Hepatocyte (in vitro differentiated cells): ENCODE data around the gene FITM1. TPM values are rescaled to one million over a fixed set of nuclear protein-coding genes. Genes with fewer than 3 reads are reported as not detected.

Experiments
- DNase-seq: peaks from one replicate; pipeline ENCODE4 v3.0.0-alpha.2; 2016; ENCODE audit warnings: low spot score
- H2AFZ ChIP-seq: fragments of 200-600 bp; sonication (generic); 2 replicates; pipeline ENCODE4 v1.6.0; 2016; ENCODE audit warnings: antibody characterized with exemption, mild to moderate bottlenecking
- H3K27ac ChIP-seq: fragments of 200-600 bp; sonication (generic); 2 replicates; pipeline ENCODE4 v1.5.1; 2016; ENCODE audit warnings: mild to moderate bottlenecking
- H3K27me3 ChIP-seq: fragments of 200-600 bp; sonication (generic); 2 replicates; pipeline ENCODE4 v1.6.1; 2016
- H3K36me3 ChIP-seq: fragments of 200-600 bp; sonication (generic); replicated peaks from 2 replicates; pipeline ENCODE4 v1.5.1; 2016; ENCODE audit warnings: low read depth; ENCODE audit not compliant: insufficient read depth
- H3K4me1 ChIP-seq: fragments of 200-600 bp; sonication (generic); 2 replicates; pipeline ENCODE4 v1.5.1; 2016; ENCODE audit warnings: mild to moderate bottlenecking, moderate library complexity; ENCODE audit not compliant: insufficient read depth
- H3K4me2 ChIP-seq: fragments of 200-600 bp; sonication (generic); 2 replicates; pipeline ENCODE4 v1.6.0; 2016
- H3K4me3 ChIP-seq: fragments of 200-600 bp; sonication (generic); 2 replicates; pipeline ENCODE4 v1.5.1; 2016; ENCODE audit warnings: mild to moderate bottlenecking
- H3K79me2 ChIP-seq: fragments of 200-600 bp; sonication (generic); 2 replicates; pipeline ENCODE4 v1.6.0; 2017; ENCODE audit warnings: mild to moderate bottlenecking
- H3K9me2 ChIP-seq: fragments of 200-600 bp; sonication (generic); replicated peaks from 2 replicates; pipeline ENCODE4 v1.6.0; 2017; ENCODE audit warnings: mild to moderate bottlenecking; ENCODE audit not compliant: insufficient read depth
- H3K9me3 ChIP-seq: fragments of 200-600 bp; sonication (generic); 2 replicates; pipeline ENCODE4 v1.5.1; 2016; ENCODE audit warnings: low read depth, mild to moderate bottlenecking
- H4K20me1 ChIP-seq: fragments of 200-600 bp; sonication (generic); 2 replicates; pipeline ENCODE4 v1.6.0; 2016; ENCODE audit warnings: mild to moderate bottlenecking; ENCODE audit not compliant: insufficient read depth, poor library complexity, severe bottlenecking
- CTCF ChIP-seq: fragments of 200-600 bp; sonication (generic); IDR thresholded peaks from 2 replicates; pipeline ENCODE4 v1.5.1; 2016; ENCODE audit warnings: antibody characterized with exemption, mild to moderate bottlenecking; ENCODE audit not compliant: poor library complexity
- EZH2 ChIP-seq: fragments of 200-600 bp; sonication (generic); IDR thresholded peaks from 2 replicates; pipeline ENCODE4 v1.6.1; 2016; ENCODE audit warnings: antibody characterized with exemption, mild to moderate bottlenecking, borderline replicate concordance
- EZH2phosphoT487 ChIP-seq: fragments of 200-600 bp; sonication (generic); IDR thresholded peaks from one replicate; pipeline ENCODE4 v1.6.1; 2018; ENCODE audit warnings: antibody characterized with exemption, mild to moderate bottlenecking, low read depth, moderate library complexity; ENCODE audit not compliant: unreplicated experiment, severe bottlenecking
- WGBS: methylation state at CpG from one replicate; pipeline ENCODE4 v1.1.6; 2016; ENCODE audit warnings: low lambda C conversion rate; ENCODE audit errors: missing lambda C conversion rate; 5-methylcytosine and 5-hydroxymethylcytosine counted together
- polyA plus RNA-seq: library from polyadenylated mRNA; unstranded; fragments of >200 nt; fragmentation: Nextera tagmentation; extraction: Ambion mirVana; gene quantifications from 2 replicates; pipeline ENCODE4 v1.2.1, GENCODE V29; 2016
- total RNA-seq: library from RNA; depleted of rRNA; stranded (reverse); fragments of >200 nt; gene quantifications from 2 replicates; pipeline ENCODE4 v1.2.3, GENCODE V29; 2014

FITM1 gene
- total and polyA plus RNA-seq, 2 experiments from 2014 or later = 1.0 to 2.2 TPM

DNA sequence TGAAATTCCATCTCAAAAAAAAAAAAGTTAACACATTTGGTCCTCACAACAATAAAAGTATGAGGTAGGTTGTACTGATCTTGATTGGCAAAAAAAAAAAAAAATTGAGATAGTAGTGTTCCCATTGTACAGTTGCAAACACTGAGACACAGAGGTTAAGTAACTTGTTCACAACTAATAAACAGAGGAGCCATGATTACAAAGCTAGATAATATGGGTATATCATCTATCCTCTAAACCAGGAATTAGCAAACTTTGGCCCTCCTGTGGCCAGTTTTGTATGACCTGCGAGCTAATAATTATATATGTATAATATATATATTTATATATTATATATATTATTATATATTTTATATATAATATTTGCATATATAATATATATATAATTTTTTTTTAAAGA, 3.3 kb downstream of the FITM1 start:
- no peaks in the 10 kb centered on the region for H3K27me3 ChIP-seq
- H4K20me1 ChIP-seq = no peaks in the 10 kb centered on the region
- no peak overlapping the region for H3K4me3 ChIP-seq
- H3K9me2 ChIP-seq = no peaks in the 10 kb centered on the region
- no peak overlapping the region for H3K27ac ChIP-seq
- H3K4me1 ChIP-seq = peaks cover 7% of the 10 kb centered on the region
- peaks cover 27% of the 10 kb centered on the region for H3K79me2 ChIP-seq
- no peak overlapping the region for H3K4me2 ChIP-seq
- TF ChIP-seq CTCF (no peak), EZH2phosphoT487 (no peak), EZH2 (no peak)
- no peaks in the 10 kb centered on the region for H3K9me3 ChIP-seq
- 100% methylated on average over 1 of the region's 1 CpG for WGBS
- no peak for DNase-seq
- no peak overlapping the region for H2AFZ ChIP-seq
- no peaks in the 10 kb centered on the region for H3K36me3 ChIP-seq

- Histone ChIP-seq H3K27ac (peak overlapping the region; percentile 63), H4K20me1 (peaks cover 3% of the 10 kb centered on the region), H3K4me3 (peak overlapping the region; percentile 35), H3K4me2 (peak overlapping the region; percentile 88), H3K27me3 (no peaks in the 10 kb centered on the region), H3K4me1 (peaks cover 7% of the 10 kb centered on the region), H3K9me3 (no peaks in the 10 kb centered on the region), H3K36me3 (no peaks in the 10 kb centered on the region), H2AFZ (peak overlapping the region; percentile 80), H3K9me2 (no peaks in the 10 kb centered on the region), H3K79me2 (peaks cover 43% of the 10 kb centered on the region)
- 6% methylated on average over 9 of the region's 9 CpGs for WGBS
- no peak for TF ChIP-seq CTCF
- no peak for TF ChIP-seq EZH2phosphoT487
- no peak for TF ChIP-seq EZH2
- DNase-seq = no peak
Observed at GRCh38 chr14:24135584-24135833, 5.0 kb downstream of the FITM1 start.

- Histone ChIP-seq H3K9me2 (no peaks in the 10 kb centered on the region), H3K9me3 (no peaks in the 10 kb centered on the region), H3K4me2 (peak within 1 kb of the TSS; percentile 97), H3K36me3 (no peaks in the 10 kb centered on the region), H3K79me2 (peaks cover 43% of the 10 kb centered on the region), H4K20me1 (peaks cover 3% of the 10 kb centered on the region), H3K4me3 (peak within 1 kb of the TSS; percentile 95), H3K4me1 (peaks cover 7% of the 10 kb centered on the region), H3K27ac (peak within 1 kb of the TSS; percentile 89), H2AFZ (peak within 1 kb of the TSS; percentile 93), H3K27me3 (no peaks in the 10 kb centered on the region)
- WGBS = under 1% methylated on average over 21 of the region's 75 CpGs
- DNase-seq = peak; percentile 97
- TF ChIP-seq CTCF (no peak), EZH2phosphoT487 (no peak)
Observed at GRCh38 chr14:24135834-24136683, 5.6 kb downstream of the FITM1 start, which contains the start of gene PSME1. PSME1 (plus strand) TSS chr14:24136194; CDS start chr14:24136263, 69 bp downstream.
